Fibroblast of skin of left biceps (primary cell): ENCODE data around the gene NAV2.
"Not testable (repeated sequence)": the region's sequence is repeated elsewhere in the genome, so short reads cannot be mapped to it uniquely, and the experiment has no call there.

Experiments used
- DNase-seq, 2 experiments: peaks; one replicate each; pipeline ENCODE4 v3.0.0-alpha.2; 2013; ENCODE audit warnings: low read depth in 2 of 2

The NAV2 gene

GRCh38 chr11:19996571-19996970 is 283.9 kb downstream of the NAV2 start:
- no peak for DNase-seq

GRCh38 chr11:20000022-20000350 is 287.3 kb downstream of the NAV2 start:
- no peak for DNase-seq

GRCh38 chr11:20000351-20001134 is 287.9 kb downstream of the NAV2 start:
- no peak for DNase-seq

- DNase-seq, result no peak
These were observed 289.9 kb downstream of the NAV2 start for GRCh38 chr11:20002312-20003216.

- DNase-seq, result no peak
These were observed 290.7 kb downstream of the NAV2 start for GRCh38 chr11:20003351-20003750.

GRCh38 chr11:20004866-20005265 is 292.2 kb downstream of the NAV2 start:
- no peak for DNase-seq

GRCh38 chr11:20005747-20006146 is 293.1 kb downstream of the NAV2 start:
- no peak for DNase-seq

- not testable (repeated sequence) for DNase-seq
These were observed 294.0 kb downstream of the NAV2 start for GRCh38 chr11:20006618-20007017.

- no peak for DNase-seq
These were observed 294.7 kb downstream of the NAV2 start for GRCh38 chr11:20007386-20007785.

- no peak for DNase-seq
These were observed 295.7 kb downstream of the NAV2 start for GRCh38 chr11:20008190-20008870.

GRCh38 chr11:20008871-20009644 is 296.4 kb downstream of the NAV2 start:
- DNase-seq, result no peak

GRCh38 chr11:20010156-20010850 is 297.7 kb downstream of the NAV2 start:
- no peak for DNase-seq

GRCh38 chr11:20010851-20011225 is 298.2 kb downstream of the NAV2 start:
- no peak for DNase-seq

- DNase-seq, result no peak
These were observed 298.8 kb downstream of the NAV2 start for GRCh38 chr11:20011307-20011951.

- no peak for DNase-seq
These were observed 300.9 kb downstream of the NAV2 start for GRCh38 chr11:20013346-20014066.

GRCh38 chr11:20014067-20014402 is 301.4 kb downstream of the NAV2 start:
- DNase-seq, result no peak

- no peak for DNase-seq
These were observed 302.5 kb downstream of the NAV2 start for GRCh38 chr11:20015101-20015500.

- no peak for DNase-seq
These were observed 303.1 kb downstream of the NAV2 start for GRCh38 chr11:20015529-20016427.

- DNase-seq, result no peak
These were observed 303.9 kb downstream of the NAV2 start for GRCh38 chr11:20016526-20016925.
